Endodermal cell (in vitro differentiated cells): ENCODE measurements around the gene TBC1D32. TPM values are rescaled to one million over a fixed set of nuclear protein-coding genes. Genes with fewer than 3 reads are reported as not detected.
"Not testable (repeated sequence)": the region's sequence is repeated elsewhere in the genome, so short reads cannot be mapped to it uniquely, and the experiment has no call there.

Source experiments
- DNase-seq: peaks from one replicate; pipeline ENCODE4 v3.0.0-alpha.2; 2017
- H3K27ac ChIP-seq: 2 replicates; pipeline ENCODE4 v1.5.1; 2013; ENCODE audit warnings: mild to moderate bottlenecking, low read depth, low read length, moderate library complexity
- H3K27me3 ChIP-seq: 2 replicates; pipeline ENCODE4 v1.6.1; 2013; ENCODE audit warnings: mild to moderate bottlenecking, low read length, moderate library complexity; ENCODE audit not compliant: insufficient read depth, control insufficient read depth, poor library complexity, severe bottlenecking
- H3K36me3 ChIP-seq: 2 replicates; pipeline ENCODE4 v1.7.0; 2013; ENCODE audit warnings: mild to moderate bottlenecking, low read length, moderate library complexity; ENCODE audit not compliant: control insufficient read depth, insufficient read depth
- H3K4me1 ChIP-seq: one replicate; pipeline ENCODE4 v1.7.0; 2013; ENCODE audit warnings: low read length; ENCODE audit not compliant: control insufficient read depth, insufficient read depth
- H3K4me3 ChIP-seq: 2 replicates; pipeline ENCODE4 v1.5.1; 2013; ENCODE audit warnings: mild to moderate bottlenecking, low read length, moderate library complexity
- H3K9ac ChIP-seq: 2 replicates; pipeline ENCODE4 v1.6.1; 2013; ENCODE audit warnings: mild to moderate bottlenecking, low read length, moderate library complexity; ENCODE audit not compliant: poor library complexity, severe bottlenecking; ENCODE audit errors: extremely low read depth
- H3K9me3 ChIP-seq: 2 replicates; pipeline ENCODE4 v1.6.1; 2013; ENCODE audit warnings: mild to moderate bottlenecking, low read length, moderate library complexity; ENCODE audit not compliant: control insufficient read depth
- H3K27ac Mint-ChIP-seq: 2 replicates; pipeline ENCODE4 v1.8.0; 2020; ENCODE audit warnings: mixed read lengths
- H3K27me3 Mint-ChIP-seq: 2 replicates; pipeline ENCODE4 v1.8.0; 2021; ENCODE audit warnings: mild to moderate bottlenecking, mixed read lengths; ENCODE audit not compliant: insufficient read depth
- H3K36me3 Mint-ChIP-seq: 2 replicates; pipeline ENCODE4 v1.8.0; 2020; ENCODE audit warnings: low read depth, mixed read lengths
- H3K4me1 Mint-ChIP-seq: 2 replicates; pipeline ENCODE4 v1.8.0; 2020; ENCODE audit warnings: mixed read lengths
- H3K4me3 Mint-ChIP-seq: 2 replicates; pipeline ENCODE4 v1.8.0; 2020; ENCODE audit warnings: mild to moderate bottlenecking, moderate library complexity, mixed read lengths
- H3K9me3 Mint-ChIP-seq: 2 replicates; pipeline ENCODE4 v1.8.0; 2020; ENCODE audit warnings: mild to moderate bottlenecking, mixed read lengths
- WGBS, 2 experiments: methylation state at CpG; one replicate each; pipeline versions ENCODE4 v1.1.5 to v1.1.7; 2013; ENCODE audit warnings: missing lambda C conversion rate in 2 of 2, mixed read lengths in 1 of 2; ENCODE audit not compliant: insufficient coverage in 1 of 2, insufficient read length in 1 of 2; 5-methylcytosine and 5-hydroxymethylcytosine counted together
- total RNA-seq, 2 donors: library from RNA; stranded (reverse); fragmentation: NEBNext Ultra II Directional in 1 of 2; extraction: Animal tissue kit (Norgen Biotek cat#: 25700) in 1 of 2; gene quantifications; 2 replicates in 1 of 2; 3 replicates in 1 of 2; pipeline ENCODE4 v1.2.1, GENCODE V29; 2021
- TF ChIP-seq, protein P1 (sequence below): fragments of 200-600 bp; sonication (generic); conservative IDR thresholded peaks from 2 replicates; pipeline ENCODE4 v1.5.0; 2021; ENCODE audit warnings: antibody characterized with exemption, mild to moderate bottlenecking

The TBC1D32 gene
- total RNA-seq, 2 donors from 2014 or later, result 16.5 to 21.4 TPM

DNA sequence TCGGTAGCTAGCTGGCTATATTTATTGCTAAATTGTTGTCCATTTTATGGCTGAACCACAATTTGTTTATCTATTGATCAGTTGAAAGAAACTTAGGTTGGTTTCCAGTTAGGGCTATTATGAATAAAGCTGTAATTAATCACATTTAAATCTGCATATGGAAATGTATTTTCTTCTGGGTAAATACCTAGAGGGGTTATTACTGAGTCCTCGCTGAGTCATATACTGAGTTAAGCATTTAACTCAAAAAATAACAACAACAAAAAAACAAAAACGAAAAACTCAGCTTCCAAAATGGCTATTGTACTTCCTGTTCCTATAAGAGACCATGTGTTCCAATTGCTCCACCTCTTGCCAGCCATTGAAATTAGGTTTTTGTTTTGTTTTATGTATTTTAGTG, 258.2 kb downstream of the TBC1D32 start:
- TF ChIP-seq, protein P1, sequence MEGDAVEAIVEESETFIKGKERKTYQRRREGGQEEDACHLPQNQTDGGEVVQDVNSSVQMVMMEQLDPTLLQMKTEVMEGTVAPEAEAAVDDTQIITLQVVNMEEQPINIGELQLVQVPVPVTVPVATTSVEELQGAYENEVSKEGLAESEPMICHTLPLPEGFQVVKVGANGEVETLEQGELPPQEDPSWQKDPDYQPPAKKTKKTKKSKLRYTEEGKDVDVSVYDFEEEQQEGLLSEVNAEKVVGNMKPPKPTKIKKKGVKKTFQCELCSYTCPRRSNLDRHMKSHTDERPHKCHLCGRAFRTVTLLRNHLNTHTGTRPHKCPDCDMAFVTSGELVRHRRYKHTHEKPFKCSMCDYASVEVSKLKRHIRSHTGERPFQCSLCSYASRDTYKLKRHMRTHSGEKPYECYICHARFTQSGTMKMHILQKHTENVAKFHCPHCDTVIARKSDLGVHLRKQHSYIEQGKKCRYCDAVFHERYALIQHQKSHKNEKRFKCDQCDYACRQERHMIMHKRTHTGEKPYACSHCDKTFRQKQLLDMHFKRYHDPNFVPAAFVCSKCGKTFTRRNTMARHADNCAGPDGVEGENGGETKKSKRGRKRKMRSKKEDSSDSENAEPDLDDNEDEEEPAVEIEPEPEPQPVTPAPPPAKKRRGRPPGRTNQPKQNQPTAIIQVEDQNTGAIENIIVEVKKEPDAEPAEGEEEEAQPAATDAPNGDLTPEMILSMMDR, result no peak
- DNase-seq, result no peak
- Mint-ChIP-seq H3K36me3 (no peaks in the 10 kb centered on the region), H3K4me1 (no peaks in the 10 kb centered on the region), H3K4me3 (no peak overlapping the region), H3K9me3 (peaks cover 4% of the 10 kb centered on the region), H3K27ac (no peak overlapping the region), H3K27me3 (no peaks in the 10 kb centered on the region)
- H3K36me3 ChIP-seq, result no peaks in the 10 kb centered on the region
- H3K9me3 ChIP-seq, result no peaks in the 10 kb centered on the region
- H3K27ac ChIP-seq, result no peak overlapping the region
- 98 to 100% methylated on average over 1 to 3 of the region's 3 CpGs for WGBS, 2 experiments
- no peaks in the 10 kb centered on the region for H3K27me3 ChIP-seq
- H3K9ac ChIP-seq, result no peak overlapping the region
- no peaks in the 10 kb centered on the region for H3K4me1 ChIP-seq
- no peak overlapping the region for H3K4me3 ChIP-seq

DNA sequence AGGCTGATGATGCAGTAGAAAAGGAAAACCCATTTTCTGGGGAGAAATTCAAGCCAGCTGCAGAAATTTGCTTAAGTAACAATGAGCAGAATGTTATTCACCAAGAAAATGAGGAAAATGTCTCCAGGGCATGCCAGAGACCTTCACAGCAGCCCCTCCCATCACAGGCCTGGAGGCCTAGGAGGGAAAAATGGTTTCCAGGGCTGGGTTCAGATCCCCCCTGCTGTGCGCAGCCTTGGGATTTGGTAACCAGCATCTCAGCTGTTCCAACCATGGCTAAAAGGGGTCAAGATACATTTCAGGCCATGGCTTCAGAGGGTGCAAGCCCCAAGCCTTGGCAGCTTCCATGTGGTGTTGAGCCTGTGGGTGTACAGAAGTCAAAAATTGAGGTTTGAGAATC, 265.5 kb downstream of the TBC1D32 start:
- H3K4me1 Mint-ChIP-seq, H3K4me1 ChIP-seq, DNase-seq, H3K4me3 ChIP-seq, H3K4me3 Mint-ChIP-seq, H3K27me3 Mint-ChIP-seq, H3K36me3 ChIP-seq, H3K27me3 ChIP-seq, H3K27ac Mint-ChIP-seq, H3K27ac ChIP-seq, H3K9ac ChIP-seq: not testable (repeated sequence)
- peaks cover 26% of the 10 kb centered on the region for H3K9me3 ChIP-seq
- Mint-ChIP-seq H3K36me3 (peaks cover 27% of the 10 kb centered on the region), H3K9me3 (peaks cover 54% of the 10 kb centered on the region)
- 100% methylated on average over 1 of the region's 1 CpG; no CpG with 5 or more reads in 1 of the 2 experiments for WGBS, 2 experiments

DNA sequence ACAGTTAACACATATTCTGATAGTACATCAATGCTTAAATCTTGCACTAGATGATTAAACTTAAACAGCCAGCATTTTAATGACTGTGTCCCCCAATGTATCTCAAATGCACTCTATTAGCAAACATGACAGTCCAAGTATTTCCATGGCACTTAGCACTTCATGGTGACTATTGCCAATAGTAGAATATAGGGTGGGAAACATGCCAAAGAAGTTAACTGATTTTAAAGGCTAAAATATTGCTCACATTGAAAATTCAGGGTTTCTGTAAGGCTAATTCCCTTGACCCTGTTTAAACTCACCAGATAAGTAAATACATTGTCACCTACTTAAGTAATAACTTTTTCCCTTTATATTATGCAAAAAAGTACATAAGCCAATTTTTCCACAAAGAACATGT, 266.9 kb downstream of the TBC1D32 start:
- Histone ChIP-seq H3K4me1 (no peaks in the 10 kb centered on the region), H3K27me3 (no peaks in the 10 kb centered on the region), H3K9me3 (peaks cover 39% of the 10 kb centered on the region), H3K9ac (no peak overlapping the region), H3K27ac (no peak overlapping the region), H3K36me3 (no peaks in the 10 kb centered on the region), H3K4me3 (no peak overlapping the region)
- no peak for DNase-seq
- H3K4me3 Mint-ChIP-seq, result no peak overlapping the region
- no peaks in the 10 kb centered on the region for H3K4me1 Mint-ChIP-seq
- peaks cover 34% of the 10 kb centered on the region for H3K36me3 Mint-ChIP-seq
- H3K27ac Mint-ChIP-seq, result no peak overlapping the region
- H3K9me3 Mint-ChIP-seq, result peaks cover 66% of the 10 kb centered on the region
- TF ChIP-seq, protein P1, result no peak
- H3K27me3 Mint-ChIP-seq, result no peaks in the 10 kb centered on the region

DNA sequence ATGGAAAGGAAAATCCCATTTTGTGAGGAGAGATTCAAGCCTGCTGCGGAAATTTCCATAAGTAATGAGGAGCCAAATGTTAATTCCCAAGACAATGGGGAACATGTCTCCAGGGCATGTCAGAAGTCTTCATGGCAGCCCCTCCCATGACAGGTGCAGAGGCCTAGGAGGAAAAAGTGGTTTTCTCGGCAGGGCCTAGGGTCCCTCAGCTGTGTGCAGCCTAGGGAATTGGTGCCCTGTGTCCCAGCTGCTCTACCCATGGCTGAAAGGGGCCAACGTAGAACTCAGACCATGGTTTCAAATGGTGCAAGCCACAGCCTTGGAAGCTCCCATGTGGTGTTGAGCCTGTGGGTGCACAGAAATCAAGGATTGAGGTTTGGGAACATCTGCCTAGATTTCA, 269.9 kb downstream of the TBC1D32 start:
- no peaks in the 10 kb centered on the region for H3K4me1 Mint-ChIP-seq
- TF ChIP-seq, protein P1, result no peak
- 88 to 94% methylated on average over 3 of the region's 3 CpGs for WGBS, 2 experiments
- H3K27me3 Mint-ChIP-seq, result no peaks in the 10 kb centered on the region
- Histone ChIP-seq H3K27me3 (no peaks in the 10 kb centered on the region), H3K27ac (no peak overlapping the region), H3K4me1 (no peaks in the 10 kb centered on the region), H3K9ac (no peak overlapping the region), H3K4me3 (no peak overlapping the region), H3K36me3 (no peaks in the 10 kb centered on the region), H3K9me3 (peaks cover 30% of the 10 kb centered on the region)
- H3K36me3 Mint-ChIP-seq, result peaks cover 28% of the 10 kb centered on the region
- peaks cover 54% of the 10 kb centered on the region for H3K9me3 Mint-ChIP-seq
- no peak overlapping the region for H3K27ac Mint-ChIP-seq
- no peak overlapping the region for H3K4me3 Mint-ChIP-seq
- DNase-seq, result no peak
